HS-27A (cell line): ENCODE data around the gene CCDC74B.
"Not testable (repeated sequence)": the region's sequence is repeated elsewhere in the genome, so short reads cannot be mapped to it uniquely, and the experiment has no call there.

Experiments
- DNase-seq: peaks from one replicate; pipeline ENCODE4 v3.0.0-alpha.2; 2012; ENCODE audit warnings: low read depth, missing footprints

CCDC74B gene

DNA sequence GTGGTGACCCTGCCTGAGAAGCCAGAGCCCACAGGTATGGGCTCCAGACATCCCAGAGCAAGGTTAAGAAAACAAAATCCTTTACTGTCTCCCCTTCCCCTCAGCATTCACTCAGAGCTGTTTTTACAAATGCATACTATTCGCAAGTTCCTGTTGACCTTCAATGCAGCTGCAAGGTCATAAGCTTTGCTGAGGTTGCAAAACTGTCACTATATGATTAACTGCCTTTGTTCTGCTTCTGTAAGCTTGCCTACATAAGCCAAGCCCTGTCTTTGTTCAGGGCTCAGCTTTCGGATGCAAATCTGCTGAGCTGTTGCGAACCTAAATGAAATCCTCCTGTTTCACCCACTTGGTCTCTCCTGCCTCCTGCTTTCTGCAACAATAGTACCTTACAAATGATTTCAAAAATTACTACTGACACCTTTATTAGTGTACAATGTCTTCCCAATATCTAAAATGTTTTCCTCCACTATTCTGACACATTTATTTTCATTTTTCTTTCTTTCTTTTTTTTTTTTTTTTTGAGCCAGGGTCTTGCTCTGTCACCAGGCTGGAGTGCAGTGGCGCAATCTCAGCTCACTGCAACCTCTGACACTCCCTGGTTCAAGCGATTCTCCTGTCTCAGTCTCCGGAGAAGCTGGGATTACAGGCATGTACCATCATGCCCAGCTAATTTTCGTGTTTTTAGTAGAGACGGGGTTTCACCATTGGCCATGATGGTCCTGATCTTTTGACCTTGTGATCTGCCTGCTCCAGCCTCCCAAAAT, 42.1 kb downstream of the CCDC74B start:
- not testable (repeated sequence) for DNase-seq
